ENCODE data around the gene LRRC53. TPM values are rescaled to one million over a fixed set of nuclear protein-coding genes. Genes with fewer than 3 reads are reported as not detected.

LRRC53 gene
- total and polyA plus RNA-seq, 2 experiments from 2014 or later: not detected

GRCh38 chr1:74531796-74532195 is 19.4 kb upstream of the LRRC53 start:
- H3K4me2 ChIP-seq: no peak overlapping the region
- DNase-seq (ENCODE audit: low spot score) (no peak), ATAC-seq (no peak)
- no peak overlapping the region for H3K4me3 ChIP-seq
- H3K4me1 Mint-ChIP-seq: peaks cover 12% of the 10 kb centered on the region
- H3K36me3 ChIP-seq (ENCODE audit: insufficient read depth): no peaks in the 10 kb centered on the region
- H3K4me3 Mint-ChIP-seq: no peak overlapping the region
- peaks cover 4% of the 10 kb centered on the region for H3K27me3 Mint-ChIP-seq (ENCODE audit: insufficient read depth, low read depth, poor library complexity)
- no peak for TF ChIP-seq JUNB (IDR thresholded peaks at IDR 0.05; ENCODE audit: unreplicated experiment)
- no peaks in the 10 kb centered on the region for H3K9me3 Mint-ChIP-seq
- no peak overlapping the region for H3K27ac Mint-ChIP-seq
- no peaks in the 10 kb centered on the region for H4K20me1 ChIP-seq (replicated peaks; ENCODE audit: insufficient read depth)
- no peaks in the 10 kb centered on the region for H3F3A ChIP-seq (replicated peaks; ENCODE audit: low read depth)
- peaks cover 5% of the 10 kb centered on the region; the same call in 1 of the 2 replicates for H3K9me2 ChIP-seq (ENCODE audit: insufficient read depth)
- H3K79me2 ChIP-seq (replicated peaks; ENCODE audit: insufficient read depth): no peaks in the 10 kb centered on the region
- no peak overlapping the region for H3K27ac ChIP-seq (ENCODE audit: low read depth)
- H3K4me1 ChIP-seq (ENCODE audit: insufficient read depth): no peaks in the 10 kb centered on the region; the same call in 1 of the 2 replicates
- H3K36me3 Mint-ChIP-seq (ENCODE audit: low read depth): no peaks in the 10 kb centered on the region; the same call in 2 of the 3 replicates
- H2AFZ ChIP-seq: no peak overlapping the region
- H3K27me3 ChIP-seq (ENCODE audit: insufficient read depth): no peaks in the 10 kb centered on the region

- Mint-ChIP-seq H3K27me3 (ENCODE audit: insufficient read depth, low read depth, poor library complexity) (peaks cover 4% of the 10 kb centered on the region), H3K9me3 (no peaks in the 10 kb centered on the region), H3K36me3 (ENCODE audit: low read depth) (no peaks in the 10 kb centered on the region; the same call in 2 of the 3 replicates), H3K27ac (no peak overlapping the region), H3K4me3 (no peak overlapping the region), H3K4me1 (peaks cover 14% of the 10 kb centered on the region)
- H3K27me3 ChIP-seq (ENCODE audit: insufficient read depth): no peaks in the 10 kb centered on the region
- no peak overlapping the region for H3K27ac ChIP-seq (ENCODE audit: low read depth)
- peaks cover 5% of the 10 kb centered on the region; the same call in 1 of the 2 replicates for H3K9me2 ChIP-seq (ENCODE audit: insufficient read depth)
- no peak overlapping the region for H3K4me3 ChIP-seq
- ATAC-seq (no peak), DNase-seq (ENCODE audit: low spot score) (no peak)
- no peaks in the 10 kb centered on the region for H3K36me3 ChIP-seq (ENCODE audit: insufficient read depth)
- no peaks in the 10 kb centered on the region for H4K20me1 ChIP-seq (replicated peaks; ENCODE audit: insufficient read depth)
- no peaks in the 10 kb centered on the region for H3K79me2 ChIP-seq (replicated peaks; ENCODE audit: insufficient read depth)
- no peak overlapping the region for H2AFZ ChIP-seq
- no peaks in the 10 kb centered on the region for H3F3A ChIP-seq (replicated peaks; ENCODE audit: low read depth)
- H3K4me1 ChIP-seq (ENCODE audit: insufficient read depth): no peaks in the 10 kb centered on the region; the same call in 1 of the 2 replicates
- no peak overlapping the region for H3K4me2 ChIP-seq
- TF ChIP-seq REST (IDR thresholded peaks at IDR 0.05; ENCODE audit: unreplicated experiment) (no peak), EZH2phosphoT487 (IDR thresholded peaks at IDR 0.05; ENCODE audit: unreplicated experiment) (no peak), CTCF (conservative IDR thresholded peaks at IDR 0.05; ENCODE audit: low read depth in 2 of 2) (no peak), STAT1 (IDR thresholded peaks at IDR 0.05; ENCODE audit: unreplicated experiment) (no peak), ZNF114 (CRISPR knock-in tag; IDR thresholded peaks at IDR 0.05) (no peak), EZH2 (IDR thresholded peaks at IDR 0.05; ENCODE audit: low read depth, unreplicated experiment) (no peak), ZNF331 (CRISPR knock-in tag; IDR thresholded peaks at IDR 0.05; ENCODE audit: low read depth) (no peak), ZNF462 (CRISPR knock-in tag; IDR thresholded peaks at IDR 0.05) (no peak)
Observed at GRCh38 chr1:74530892-74531291, 18.5 kb upstream of the LRRC53 start.
